HG02970 (cell line): ENCODE measurements around the gene WNT9B.

Experiments used
- ATAC-seq: cut with Tn5 transposase; IDR thresholded peaks from one replicate; pipeline ENCODE4 v1.9.1; 2021; ENCODE audit warnings: mild to moderate bottlenecking, moderate library complexity, moderate number of reproducible peaks; ENCODE audit not compliant: unreplicated experiment, low FRiP score

Gene WNT9B

DNA sequence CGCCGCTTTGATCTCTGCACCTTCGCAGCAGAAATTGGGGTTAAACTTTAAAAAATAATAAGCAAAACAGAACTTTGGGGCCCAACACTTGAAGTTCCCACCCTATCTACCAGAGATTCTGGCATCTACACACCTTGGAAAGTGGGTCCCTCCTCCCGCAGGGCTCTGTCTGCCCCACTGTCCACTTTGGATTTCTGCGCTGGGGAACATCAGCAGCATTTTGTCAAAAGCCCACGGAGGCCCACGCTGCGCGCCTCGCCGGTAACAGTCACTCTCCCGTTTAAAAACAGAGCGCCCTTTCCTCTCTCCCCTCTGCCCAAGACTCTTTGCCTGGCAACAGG is 725 bp upstream of the WNT9B start:
- no peak for ATAC-seq

DNA sequence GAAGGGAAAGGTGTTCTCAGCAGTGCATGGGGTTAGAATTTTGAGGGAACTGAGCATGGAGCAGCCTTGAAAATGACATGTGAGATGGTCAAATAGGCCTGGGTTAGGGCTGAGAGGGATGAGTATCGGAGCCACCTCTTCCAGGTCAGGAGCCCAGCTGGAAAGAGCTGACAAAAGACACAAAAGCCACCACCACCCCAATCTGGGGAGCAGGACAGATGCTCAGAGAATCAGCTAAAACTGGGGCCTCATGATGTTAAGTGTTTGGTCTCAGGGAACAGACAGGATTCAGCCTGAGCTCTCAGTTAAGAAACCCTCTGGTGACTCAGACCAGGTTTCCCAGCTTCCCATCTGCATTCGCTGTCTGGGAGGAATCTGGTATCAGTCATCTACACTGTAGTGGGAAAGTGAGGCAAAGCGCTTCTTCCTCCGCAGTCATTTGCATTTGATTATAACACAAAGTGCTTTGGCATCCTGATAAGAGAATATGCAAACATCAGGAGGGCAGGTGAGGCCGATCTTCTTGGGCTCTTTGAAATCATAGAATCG is 2.6 kb downstream of the WNT9B start:
- ATAC-seq: no peak

DNA sequence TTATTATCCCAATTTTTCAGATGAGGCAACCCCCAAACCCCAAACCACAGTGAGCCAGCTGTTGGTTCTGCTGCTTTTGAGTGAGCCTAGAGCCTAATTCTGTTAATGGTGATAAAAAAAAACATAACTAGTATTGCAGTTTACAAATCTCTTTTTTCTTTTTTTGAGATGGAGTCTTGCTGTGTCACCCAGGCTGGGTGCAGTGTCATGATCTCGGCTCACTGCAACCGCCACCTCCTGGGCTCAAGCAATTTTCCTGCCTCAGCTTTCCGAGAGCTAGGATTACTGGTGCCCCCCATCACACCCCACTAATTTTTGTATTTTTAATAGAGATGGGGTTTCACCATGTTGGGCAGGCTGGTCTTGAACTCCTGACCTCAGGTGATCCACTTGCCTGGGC is 3.1 kb downstream of the WNT9B start:
- no peak for ATAC-seq

DNA sequence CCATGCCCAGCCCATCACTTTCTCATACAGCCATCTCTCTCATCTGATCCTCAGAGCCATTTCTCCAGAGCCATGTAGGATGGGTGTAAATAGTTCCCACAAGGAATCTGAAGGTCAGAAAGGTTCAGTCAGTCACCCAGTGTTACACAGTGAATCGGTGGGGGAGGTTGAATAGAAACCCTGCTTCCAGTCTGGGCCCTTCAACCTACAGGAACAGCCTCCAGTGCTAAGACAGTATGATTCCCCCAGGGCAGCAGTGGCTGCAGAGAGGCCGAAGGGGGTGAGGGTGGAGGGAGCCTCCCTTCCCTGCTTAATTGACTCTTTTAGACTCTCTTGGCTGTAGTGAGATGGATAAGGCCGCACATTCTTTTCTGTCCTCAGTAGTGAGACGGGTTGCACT is 3.6 kb downstream of the WNT9B start:
- ATAC-seq: no peak

DNA sequence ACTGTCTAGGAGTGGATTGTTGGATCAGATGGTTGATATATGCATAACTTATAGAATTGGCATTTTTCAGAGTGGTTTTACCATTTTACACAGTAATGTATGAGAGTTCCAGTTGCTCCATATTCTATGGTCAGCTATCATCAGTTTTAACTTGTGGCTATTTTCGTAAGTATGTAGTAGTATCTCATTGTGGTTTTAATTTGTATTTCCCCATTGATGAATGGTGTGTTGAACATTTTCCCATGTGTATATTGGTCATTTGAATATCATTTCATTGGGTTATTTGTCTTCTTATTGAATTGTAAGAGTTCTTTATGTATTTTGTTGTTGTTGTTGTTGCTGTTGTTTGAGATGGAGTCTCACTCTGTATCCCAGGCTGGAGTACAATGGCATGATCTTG is 6.2 kb downstream of the WNT9B start:
- no peak for ATAC-seq

DNA sequence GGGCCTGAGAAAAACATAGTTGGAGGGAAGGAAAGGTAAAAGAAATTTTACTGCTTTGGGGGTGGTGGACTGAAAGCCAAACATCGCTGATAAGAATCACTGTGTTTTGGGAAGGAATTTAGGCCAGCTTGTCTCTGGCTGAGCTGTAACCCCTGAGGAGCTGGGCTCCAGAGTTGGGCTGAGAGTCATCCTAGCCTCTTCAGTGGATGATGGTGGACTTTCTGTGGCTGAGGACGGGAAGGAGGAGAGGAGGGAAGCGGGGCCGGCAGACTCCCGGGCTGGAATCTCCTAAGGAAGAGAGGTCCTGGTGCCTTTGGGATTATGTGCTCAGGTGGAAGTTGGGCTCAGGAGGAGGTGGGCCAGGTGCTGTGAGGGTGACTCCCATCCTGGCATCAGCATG is 8.6 kb downstream of the WNT9B start:
- no peak for ATAC-seq

DNA sequence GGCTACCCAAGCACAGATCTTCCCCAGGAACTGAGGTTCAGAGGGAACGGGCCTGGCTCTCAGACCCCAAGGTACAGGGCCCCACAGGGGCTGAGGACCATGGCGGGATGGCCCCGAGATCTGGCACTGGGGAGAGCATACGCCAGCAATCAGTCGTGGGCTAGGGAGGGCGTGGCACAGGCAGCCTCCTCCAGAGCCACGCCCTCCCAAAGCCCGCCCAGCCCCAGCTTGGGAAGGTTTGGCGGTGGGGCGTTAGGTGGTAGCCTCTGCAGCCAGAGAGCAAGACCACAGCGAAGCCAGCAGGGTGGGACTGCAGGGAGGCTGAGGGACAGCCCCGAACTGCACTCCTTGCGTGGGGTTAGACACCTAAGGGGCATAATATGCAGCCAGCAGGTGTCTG is 11.6 kb downstream of the WNT9B start:
- no peak for ATAC-seq

DNA sequence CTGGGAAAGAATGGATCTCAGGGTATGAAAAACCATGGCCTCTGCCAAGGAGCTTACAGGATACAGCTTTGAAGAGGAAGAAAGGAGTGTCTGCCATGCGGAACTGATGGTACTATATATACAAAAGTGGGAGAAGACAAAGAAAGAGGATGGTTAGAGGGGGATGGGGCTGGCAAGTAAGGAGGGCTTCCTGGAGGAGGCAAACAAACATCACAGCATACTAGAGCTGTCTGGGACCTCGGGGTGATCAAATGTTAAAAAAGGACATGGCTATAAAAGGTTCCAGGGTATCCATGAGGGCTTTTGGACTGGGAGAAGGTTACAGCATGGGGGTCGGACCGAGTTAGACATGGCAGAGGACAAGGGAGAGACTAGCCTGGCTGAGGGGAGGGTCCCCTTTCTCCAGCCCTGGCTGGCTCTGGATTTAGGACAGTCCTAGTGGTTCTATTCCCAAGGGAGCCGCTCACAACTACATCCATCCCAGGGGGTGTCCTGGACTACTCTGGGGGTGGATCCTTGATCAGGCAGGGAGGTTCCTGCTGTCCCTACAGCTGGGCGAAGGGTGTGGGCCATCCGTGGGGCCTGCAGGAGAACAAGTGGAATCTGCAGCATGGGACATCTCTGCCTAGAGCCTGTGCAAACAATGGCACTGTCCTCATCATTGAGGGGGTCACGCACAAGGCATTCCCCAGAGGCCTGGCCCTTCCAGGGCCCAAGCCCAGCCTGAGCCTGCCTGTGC is 12.2 kb downstream of the WNT9B start:
- ATAC-seq: no peak

DNA sequence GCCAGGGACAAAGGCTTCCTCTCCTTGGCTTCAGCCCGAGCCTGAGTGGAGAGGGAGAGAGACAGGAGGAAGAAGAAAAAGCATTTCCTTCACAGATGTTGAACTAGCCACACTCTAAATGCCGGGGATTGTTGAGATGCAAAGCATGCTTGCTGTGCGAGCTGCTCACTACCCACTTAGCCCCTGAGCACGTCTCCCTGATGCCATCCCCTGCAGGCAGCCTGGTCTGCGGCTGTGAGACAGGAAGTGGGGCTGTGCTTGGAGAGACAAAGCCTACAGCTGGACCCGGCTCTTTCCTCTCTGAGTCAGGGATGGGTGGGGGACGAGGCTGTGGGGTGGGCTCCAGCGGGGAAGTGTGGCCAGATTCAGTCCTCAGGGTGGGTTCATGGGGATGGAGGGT is 13.7 kb downstream of the WNT9B start:
- ATAC-seq: no peak

DNA sequence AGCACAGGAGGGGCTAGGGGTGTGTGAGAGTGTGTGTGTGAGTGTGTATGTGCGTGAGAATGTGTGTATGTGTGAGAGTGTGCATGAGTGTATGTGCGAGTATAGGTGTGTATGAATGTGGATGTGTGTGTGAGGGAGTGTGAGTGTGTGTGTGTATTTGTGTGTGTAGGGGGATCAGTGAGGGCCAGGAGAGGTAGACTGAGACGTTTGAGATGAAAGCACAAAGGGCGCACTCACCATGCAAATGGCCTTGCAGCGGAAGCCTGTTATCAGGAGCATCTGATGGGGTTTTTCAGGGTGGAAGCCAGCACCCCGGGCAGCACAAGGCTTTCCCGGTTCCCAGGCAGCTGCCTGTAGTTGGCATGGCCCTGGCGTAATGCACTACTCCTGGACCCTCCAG is 14.9 kb downstream of the WNT9B start:
- ATAC-seq: no peak

DNA sequence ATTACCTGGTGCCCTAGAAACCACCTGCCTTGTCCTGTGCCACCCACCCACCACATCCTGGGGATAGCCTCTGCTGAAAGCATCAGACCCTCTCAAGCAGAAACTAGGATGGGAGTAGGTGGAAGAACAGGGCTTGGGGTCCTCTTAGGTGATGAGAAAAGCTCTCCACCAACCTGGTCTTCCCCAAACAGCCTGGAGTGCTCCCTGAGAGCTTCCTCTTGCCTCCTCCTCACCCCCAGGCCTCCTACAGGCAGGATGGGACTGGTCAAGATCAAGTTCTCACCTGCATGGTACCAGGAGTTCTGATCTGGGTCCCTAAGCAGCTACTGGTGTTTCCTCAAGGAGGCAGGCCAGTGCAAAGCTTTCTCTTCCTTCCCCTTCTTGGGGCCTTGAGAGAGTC is 15.4 kb downstream of the WNT9B start:
- no peak for ATAC-seq

DNA sequence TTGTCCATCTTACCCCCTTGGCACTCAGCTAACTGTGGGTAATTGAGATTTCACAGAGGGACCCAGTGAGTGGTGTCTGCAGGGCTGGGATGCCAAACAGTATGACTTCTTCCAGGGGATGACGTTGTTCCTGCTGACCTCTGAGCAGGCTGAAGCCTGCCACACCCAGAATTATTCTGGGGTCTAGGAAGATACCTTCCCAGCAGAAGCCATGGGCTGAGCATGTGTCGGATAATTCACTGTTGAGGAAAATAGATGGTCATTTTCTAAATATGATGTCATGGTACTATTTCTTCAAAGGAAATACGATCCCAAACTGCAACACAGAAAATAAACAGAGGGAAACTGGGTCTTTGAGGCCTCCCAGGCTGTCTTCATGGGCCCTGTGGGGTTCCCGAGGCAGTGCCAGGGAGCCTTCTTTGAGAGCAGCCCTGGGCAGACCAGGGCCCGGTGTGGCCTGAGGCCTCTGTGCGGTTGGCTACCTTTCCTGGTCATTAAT is 17.4 kb downstream of the WNT9B start:
- ATAC-seq: no peak

DNA sequence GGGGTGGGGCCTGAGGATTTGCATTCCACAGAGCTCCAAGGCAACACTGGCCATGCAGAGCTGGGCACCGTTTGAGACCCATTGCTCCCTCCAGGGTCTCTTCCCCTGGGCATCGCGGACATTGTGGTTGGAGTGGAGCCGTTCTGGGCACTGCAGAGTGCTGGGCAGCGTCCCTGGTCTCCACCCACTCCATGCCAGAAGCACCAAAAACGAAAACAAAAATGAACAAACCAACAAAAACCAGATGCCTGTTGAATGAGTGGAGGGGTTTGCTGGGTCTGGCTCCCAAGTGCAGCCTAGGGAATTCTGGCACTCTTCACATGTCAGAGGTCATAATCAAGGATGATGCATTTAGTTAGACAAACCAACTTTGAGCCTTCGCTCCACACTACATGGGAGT is 17.9 kb downstream of the WNT9B start:
- ATAC-seq: no peak

DNA sequence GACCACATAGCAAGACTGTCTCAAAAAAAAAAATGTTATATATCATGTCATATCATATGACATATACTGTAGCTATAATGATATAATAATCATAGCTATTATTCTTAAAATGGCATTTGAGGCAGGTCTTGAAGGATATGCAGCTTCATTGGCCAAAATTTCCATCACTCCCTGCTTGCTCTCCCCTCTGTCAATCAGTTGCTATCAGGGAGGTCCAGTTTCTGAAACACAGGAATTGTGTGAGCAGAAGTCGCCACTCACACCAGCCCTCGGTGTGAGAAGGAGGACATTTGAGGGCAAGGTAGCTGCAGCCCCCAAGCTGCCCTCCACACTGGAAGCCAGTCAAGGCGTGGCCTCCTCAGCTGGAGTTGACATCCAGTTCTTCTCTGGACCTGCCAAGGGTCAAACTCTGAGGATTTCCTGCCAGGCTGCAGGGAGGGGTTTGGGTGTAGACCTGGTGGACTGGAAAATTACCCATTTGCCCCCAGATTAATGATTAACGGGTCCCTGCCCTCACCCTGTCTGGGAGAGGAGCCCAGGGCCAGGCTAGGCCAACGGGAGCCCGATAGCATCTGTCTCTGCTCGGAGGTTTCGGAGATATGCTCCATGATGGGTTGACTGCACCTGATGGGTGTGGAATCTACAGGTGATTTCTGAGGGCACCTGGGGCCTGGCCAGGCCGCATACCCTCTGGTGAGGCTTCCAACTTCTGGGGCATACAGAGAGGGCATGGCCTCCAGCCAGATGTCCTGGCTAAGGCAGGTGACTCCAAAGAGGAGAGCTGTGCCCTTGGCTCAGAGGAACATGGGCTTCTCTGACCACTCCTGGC is 18.8 kb downstream of the WNT9B start:
- no peak for ATAC-seq

DNA sequence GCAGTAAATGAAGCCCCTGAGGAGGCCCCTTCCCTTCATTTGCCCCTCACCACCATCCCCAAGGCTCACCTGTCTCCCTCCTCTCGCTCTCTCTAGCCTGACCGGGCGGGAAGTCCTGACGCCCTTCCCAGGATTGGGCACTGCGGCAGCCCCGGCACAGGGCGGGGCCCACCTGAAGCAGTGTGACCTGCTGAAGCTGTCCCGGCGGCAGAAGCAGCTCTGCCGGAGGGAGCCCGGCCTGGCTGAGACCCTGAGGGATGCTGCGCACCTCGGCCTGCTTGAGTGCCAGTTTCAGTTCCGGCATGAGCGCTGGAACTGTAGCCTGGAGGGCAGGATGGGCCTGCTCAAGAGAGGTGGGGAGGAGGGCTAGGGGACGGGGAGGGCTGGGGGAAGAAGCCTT is 21.0 kb downstream of the WNT9B start:
- ATAC-seq: no peak

DNA sequence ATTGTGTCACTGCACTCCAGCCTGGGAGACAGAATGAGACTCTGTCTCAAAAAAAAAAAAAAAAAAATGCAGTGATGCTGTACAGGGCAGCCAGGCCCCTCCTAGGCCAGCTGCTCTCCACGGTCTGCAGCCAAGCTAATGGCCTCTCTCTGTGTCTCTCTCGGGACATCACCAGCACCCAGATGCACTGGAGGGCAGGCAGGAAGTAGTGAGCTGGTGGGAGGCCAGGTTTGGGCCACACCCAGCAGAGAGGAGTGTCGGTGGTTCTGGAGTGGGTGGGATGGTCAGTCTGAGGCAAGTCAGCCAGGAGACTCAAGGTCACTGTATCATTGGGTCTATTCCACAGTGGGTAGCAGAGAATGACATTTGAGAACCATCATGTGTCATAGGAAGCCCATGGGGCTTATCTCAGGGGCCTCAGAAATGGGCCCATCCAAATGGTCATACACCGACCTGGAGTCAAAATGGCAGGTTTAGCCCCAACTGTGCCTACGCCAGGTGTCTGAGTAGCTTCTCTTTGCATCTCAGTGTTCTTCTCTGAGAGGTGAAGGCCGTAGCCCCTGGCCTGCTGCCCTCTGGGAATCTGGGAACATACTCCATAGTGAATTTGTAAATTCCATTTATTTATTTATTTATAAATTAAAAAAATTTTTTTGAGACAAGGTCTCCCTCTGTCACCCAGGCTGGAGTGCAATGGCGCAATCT is 22.7 kb downstream of the WNT9B start:
- no peak for ATAC-seq

DNA sequence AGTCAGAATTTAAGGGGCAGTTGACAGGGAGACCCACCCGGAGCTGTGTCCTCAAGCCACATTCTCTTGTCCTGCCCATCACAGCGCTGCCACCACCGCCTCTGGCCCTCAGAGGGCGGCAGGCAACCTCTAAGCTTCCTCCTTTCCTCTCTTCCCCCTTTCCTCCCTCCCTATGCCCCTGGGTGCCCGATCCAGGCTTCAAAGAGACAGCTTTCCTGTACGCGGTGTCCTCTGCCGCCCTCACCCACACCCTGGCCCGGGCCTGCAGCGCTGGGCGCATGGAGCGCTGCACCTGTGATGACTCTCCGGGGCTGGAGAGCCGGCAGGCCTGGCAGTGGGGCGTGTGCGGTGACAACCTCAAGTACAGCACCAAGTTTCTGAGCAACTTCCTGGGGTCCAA is 23.5 kb downstream of the WNT9B start:
- no peak for ATAC-seq

DNA sequence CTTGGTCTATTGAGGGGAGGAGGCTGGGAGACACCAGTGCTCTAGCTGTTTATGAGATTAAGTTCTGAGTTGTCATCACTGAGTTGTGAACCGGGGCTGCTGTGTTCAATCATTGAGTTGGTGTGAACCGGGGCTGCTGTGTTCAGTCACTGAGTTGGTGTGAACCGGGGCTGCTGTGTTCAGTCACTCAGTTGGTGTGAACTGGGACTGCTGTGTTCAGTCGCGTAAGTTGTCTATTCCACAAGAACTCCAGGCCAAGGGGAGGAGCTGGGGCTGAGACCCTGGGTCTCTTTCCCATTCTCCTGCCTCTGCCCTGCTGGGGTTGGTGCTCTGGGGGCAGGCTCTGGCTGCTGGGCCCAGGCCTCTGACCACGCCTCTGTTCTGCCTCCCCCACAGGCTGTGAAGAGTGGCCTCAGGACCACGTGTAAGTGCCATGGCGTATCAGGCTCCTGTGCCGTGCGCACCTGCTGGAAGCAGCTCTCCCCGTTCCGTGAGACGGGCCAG is 24.5 kb downstream of the WNT9B start:
- no peak for ATAC-seq

DNA sequence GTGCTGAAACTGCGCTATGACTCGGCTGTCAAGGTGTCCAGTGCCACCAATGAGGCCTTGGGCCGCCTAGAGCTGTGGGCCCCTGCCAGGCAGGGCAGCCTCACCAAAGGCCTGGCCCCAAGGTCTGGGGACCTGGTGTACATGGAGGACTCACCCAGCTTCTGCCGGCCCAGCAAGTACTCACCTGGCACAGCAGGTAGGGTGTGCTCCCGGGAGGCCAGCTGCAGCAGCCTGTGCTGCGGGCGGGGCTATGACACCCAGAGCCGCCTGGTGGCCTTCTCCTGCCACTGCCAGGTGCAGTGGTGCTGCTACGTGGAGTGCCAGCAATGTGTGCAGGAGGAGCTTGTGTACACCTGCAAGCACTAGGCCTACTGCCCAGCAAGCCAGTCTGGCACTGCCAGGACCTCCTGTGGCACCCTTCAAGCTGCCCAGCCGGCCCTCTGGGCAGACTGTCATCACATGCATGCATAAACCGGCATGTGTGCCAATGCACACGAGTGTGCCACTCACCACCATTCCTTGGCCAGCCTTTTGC is 25.0 kb downstream of the WNT9B start:
- no peak for ATAC-seq

DNA sequence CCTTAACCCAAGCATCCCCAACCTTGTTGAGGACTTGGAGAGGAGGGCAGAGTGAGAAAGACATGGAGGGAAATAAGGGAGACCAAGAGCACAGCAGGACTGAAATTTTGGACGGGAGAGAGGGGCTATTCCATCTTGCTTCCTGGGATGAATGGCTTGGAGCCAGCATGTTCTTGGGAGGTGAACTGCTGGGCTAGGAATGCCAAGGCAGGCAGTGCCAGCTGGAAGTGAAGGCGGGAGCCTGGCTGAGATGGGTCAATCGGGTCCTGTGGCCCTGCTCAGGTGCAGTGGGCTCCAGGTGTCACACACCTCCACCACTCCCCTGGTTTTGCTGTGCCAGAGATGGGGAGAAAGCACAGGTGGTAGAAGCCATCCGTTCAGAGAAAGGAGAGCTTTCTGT is 25.5 kb downstream of the WNT9B start:
- no peak for ATAC-seq

DNA sequence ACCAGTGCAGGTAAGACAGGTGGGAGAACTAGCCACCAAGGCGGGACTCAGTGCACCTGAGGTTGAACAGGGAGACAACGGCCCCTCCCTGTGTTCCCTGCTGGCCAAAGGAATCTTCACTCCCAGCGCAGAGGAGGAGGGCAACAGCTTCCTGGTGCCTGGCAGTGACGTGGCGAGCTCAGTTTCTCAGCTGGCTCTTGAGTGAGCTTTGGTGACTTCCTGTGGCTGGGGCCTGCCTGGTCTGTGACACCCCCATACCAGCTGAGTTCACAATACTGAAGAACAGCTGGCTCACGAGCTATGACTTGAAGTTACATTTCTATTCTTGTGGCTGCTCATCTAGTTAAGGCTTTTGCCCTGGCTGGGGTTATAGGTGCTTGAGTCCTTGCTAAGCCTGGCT is 26.1 kb downstream of the WNT9B start:
- no peak for ATAC-seq
